D341Med (cell line): ENCODE results near the gene KIR3DL3.
"Not testable (repeated sequence)": the region's sequence is repeated elsewhere in the genome, so short reads cannot be mapped to it uniquely, and the experiment has no call there.

Source experiments
- DNase-seq: peaks from one replicate; pipeline ENCODE4 v3.0.0; 2012; ENCODE audit warnings: low spot score

Gene KIR3DL3

GRCh38 chr19:54731191-54731590 lies 6.9 kb downstream of the KIR3DL3 start:
- no peak for DNase-seq

- not testable (repeated sequence) for DNase-seq
Observed at GRCh38 chr19:54738306-54738705, 14.1 kb downstream of the KIR3DL3 start, which contains the start of gene KIR2DL3. KIR2DL3 (plus strand) TSS chr19:54738513; CDS start chr19:54738546, 33 bp downstream.

GRCh38 chr19:54738715-54739114 lies 14.5 kb downstream of the KIR3DL3 start:
- DNase-seq = no peak

- no peak for DNase-seq
Observed at GRCh38 chr19:54739587-54740497, 15.6 kb downstream of the KIR3DL3 start.

GRCh38 chr19:54741950-54742349 lies 17.7 kb downstream of the KIR3DL3 start:
- not testable (repeated sequence) for DNase-seq

GRCh38 chr19:54744080-54744479 lies 19.8 kb downstream of the KIR3DL3 start:
- DNase-seq = not testable (repeated sequence)

GRCh38 chr19:54747614-54748322 lies 23.5 kb downstream of the KIR3DL3 start:
- DNase-seq = not testable (repeated sequence)

GRCh38 chr19:54750276-54750675 lies 26.0 kb downstream of the KIR3DL3 start:
- DNase-seq = not testable (repeated sequence)

- DNase-seq = not testable (repeated sequence)
Observed at GRCh38 chr19:54756204-54757110, 32.2 kb downstream of the KIR3DL3 start.

- DNase-seq = not testable (repeated sequence)
Observed at GRCh38 chr19:54758577-54758976, 34.3 kb downstream of the KIR3DL3 start.

GRCh38 chr19:54764219-54764618 lies 40.0 kb downstream of the KIR3DL3 start:
- DNase-seq = not testable (repeated sequence)

- DNase-seq = not testable (repeated sequence)
Observed at GRCh38 chr19:54766464-54766863, 42.2 kb downstream of the KIR3DL3 start.

- DNase-seq = not testable (repeated sequence)
Observed at GRCh38 chr19:54769646-54770045, 45.4 kb downstream of the KIR3DL3 start, which contains the start of gene KIR2DL1. KIR2DL1 (plus strand) TSS chr19:54769793; CDS start chr19:54769851, 58 bp downstream.

GRCh38 chr19:54770511-54770910 lies 46.3 kb downstream of the KIR3DL3 start:
- not testable (repeated sequence) for DNase-seq

GRCh38 chr19:54771018-54771960 lies 47.0 kb downstream of the KIR3DL3 start:
- DNase-seq = not testable (repeated sequence)

- not testable (repeated sequence) for DNase-seq
Observed at GRCh38 chr19:54772666-54773065, 48.4 kb downstream of the KIR3DL3 start.

- not testable (repeated sequence) for DNase-seq
Observed at GRCh38 chr19:54775095-54775815, 51.0 kb downstream of the KIR3DL3 start.

GRCh38 chr19:54775830-54776229 lies 51.6 kb downstream of the KIR3DL3 start:
- not testable (repeated sequence) for DNase-seq

GRCh38 chr19:54777851-54778250 lies 53.6 kb downstream of the KIR3DL3 start:
- DNase-seq = not testable (repeated sequence)

GRCh38 chr19:54778896-54779295 lies 54.7 kb downstream of the KIR3DL3 start:
- not testable (repeated sequence) for DNase-seq
